Tibial nerve (tissue), 3 donors: ENCODE data around the gene CTXND1.

ENCODE experiments used
- POLR2A ChIP-seq, 2 donors: fragments of 450-650 bp; IDR thresholded peaks; one replicate each; pipeline ENCODE4 v1.6.1; 2017; ENCODE audit warnings: antibody characterized with exemption in 2 of 2, mild to moderate bottlenecking in 2 of 2, moderate library complexity in 2 of 2
- TF ChIP-seq, protein P1 (sequence below), 5 experiments: fragments of 200-600 bp in 3 of 5; fragments of 450-650 bp in 2 of 5; sonication (generic) in 3 of 5; IDR thresholded peaks; one replicate each; pipeline ENCODE4 v1.5.1; 2016 to 2019; ENCODE audit warnings: antibody characterized with exemption in 5 of 5, mild to moderate bottlenecking in 3 of 5, moderate library complexity in 2 of 5

DNA sequence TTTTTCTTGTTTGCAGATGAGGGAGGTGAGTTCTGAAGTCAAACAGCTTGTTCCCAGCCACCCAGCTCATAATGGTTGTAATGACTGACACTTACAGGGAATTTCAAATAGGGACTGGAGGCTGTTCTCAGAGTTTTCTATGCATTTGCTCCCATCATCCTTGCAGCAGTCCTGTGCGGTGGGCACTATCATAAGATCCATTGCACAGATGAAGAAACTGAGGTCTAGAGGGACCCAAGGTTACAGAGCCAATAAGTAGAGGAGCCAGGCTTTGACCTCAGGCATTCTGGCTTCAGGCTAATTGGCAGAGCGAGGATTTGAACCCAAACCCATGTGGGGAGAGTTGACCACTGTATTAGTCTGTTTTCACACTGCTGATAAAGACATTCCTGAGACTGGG lies 66.9 kb downstream of the CTXND1 start:
- no peak for TF ChIP-seq POLR2A (IDR thresholded peaks at IDR 0.05)
- TF ChIP-seq, protein P1, sequence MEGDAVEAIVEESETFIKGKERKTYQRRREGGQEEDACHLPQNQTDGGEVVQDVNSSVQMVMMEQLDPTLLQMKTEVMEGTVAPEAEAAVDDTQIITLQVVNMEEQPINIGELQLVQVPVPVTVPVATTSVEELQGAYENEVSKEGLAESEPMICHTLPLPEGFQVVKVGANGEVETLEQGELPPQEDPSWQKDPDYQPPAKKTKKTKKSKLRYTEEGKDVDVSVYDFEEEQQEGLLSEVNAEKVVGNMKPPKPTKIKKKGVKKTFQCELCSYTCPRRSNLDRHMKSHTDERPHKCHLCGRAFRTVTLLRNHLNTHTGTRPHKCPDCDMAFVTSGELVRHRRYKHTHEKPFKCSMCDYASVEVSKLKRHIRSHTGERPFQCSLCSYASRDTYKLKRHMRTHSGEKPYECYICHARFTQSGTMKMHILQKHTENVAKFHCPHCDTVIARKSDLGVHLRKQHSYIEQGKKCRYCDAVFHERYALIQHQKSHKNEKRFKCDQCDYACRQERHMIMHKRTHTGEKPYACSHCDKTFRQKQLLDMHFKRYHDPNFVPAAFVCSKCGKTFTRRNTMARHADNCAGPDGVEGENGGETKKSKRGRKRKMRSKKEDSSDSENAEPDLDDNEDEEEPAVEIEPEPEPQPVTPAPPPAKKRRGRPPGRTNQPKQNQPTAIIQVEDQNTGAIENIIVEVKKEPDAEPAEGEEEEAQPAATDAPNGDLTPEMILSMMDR (IDR thresholded peaks at IDR 0.05): no peak
